H9 (cell line): Measurements from ENCODE around the gene CSRP3. TPM values are rescaled to one million over a fixed set of nuclear protein-coding genes. Genes with fewer than 3 reads are reported as not detected.

ENCODE experiments used
- DNase-seq: peaks from one replicate; pipeline ENCODE4 v3.0.0-alpha.2; 2017
- H2AFZ ChIP-seq: one replicate; pipeline ENCODE4 v1.6.1; 2013; ENCODE audit warnings: mild to moderate bottlenecking, low read length, control low read depth, moderate library complexity
- H2AK5ac ChIP-seq: 2 replicates; pipeline ENCODE4 v1.6.1; 2013; ENCODE audit warnings: low read length, control low read depth, mixed read lengths; ENCODE audit not compliant: insufficient read length
- H2BK120ac ChIP-seq: one replicate; pipeline ENCODE4 v1.6.1; 2013; ENCODE audit warnings: low read depth, mild to moderate bottlenecking, low read length, control low read depth, inconsistent platforms; ENCODE audit not compliant: poor library complexity, severe bottlenecking
- H2BK12ac ChIP-seq: 2 replicates; pipeline ENCODE4 v1.6.1; 2013; ENCODE audit warnings: low read length, control low read depth, mixed read lengths, low read depth; ENCODE audit not compliant: insufficient read length
- H2BK15ac ChIP-seq: 2 replicates; pipeline ENCODE4 v1.6.1; 2013; ENCODE audit warnings: low read depth, low read length, control low read depth
- H2BK20ac ChIP-seq: one replicate; pipeline ENCODE4 v1.6.1; 2013; ENCODE audit warnings: low read depth, mild to moderate bottlenecking, low read length, control low read depth, inconsistent platforms; ENCODE audit not compliant: poor library complexity, severe bottlenecking
- H2BK5ac ChIP-seq: 2 replicates; pipeline ENCODE4 v1.6.1; 2013; ENCODE audit warnings: low read length, control low read depth, mixed read lengths; ENCODE audit not compliant: insufficient read length
- H3K14ac ChIP-seq: 2 replicates; pipeline ENCODE4 v1.6.1; 2013; ENCODE audit warnings: low read length, control low read depth; ENCODE audit not compliant: insufficient read depth
- H3K18ac ChIP-seq: 2 replicates; pipeline ENCODE4 v1.6.1; 2013; ENCODE audit warnings: low read depth, mild to moderate bottlenecking, mixed read lengths, low read length, control low read depth; ENCODE audit not compliant: insufficient read length
- H3K23ac ChIP-seq: 2 replicates; pipeline ENCODE4 v1.6.1; 2013; ENCODE audit warnings: low read length, control low read depth, mixed read lengths, low read depth; ENCODE audit not compliant: insufficient read length
- H3K23me2 ChIP-seq: 2 replicates; pipeline ENCODE4 v1.6.1; 2013; ENCODE audit warnings: low read depth, mild to moderate bottlenecking, mixed read lengths, low read length, control low read depth; ENCODE audit not compliant: insufficient read length, poor library complexity, severe bottlenecking
- H3K27ac ChIP-seq: 2 replicates; pipeline ENCODE4 v1.5.1; 2013; ENCODE audit warnings: low read length, control low read depth, mixed read lengths, low read depth; ENCODE audit not compliant: insufficient read length
- H3K27me3 ChIP-seq: 2 replicates; pipeline ENCODE4 v1.6.1; 2013; ENCODE audit warnings: low read length, control low read depth, inconsistent platforms; ENCODE audit not compliant: insufficient read depth
- H3K4ac ChIP-seq: 2 replicates; pipeline ENCODE4 v1.6.1; 2013; ENCODE audit warnings: low read depth, mild to moderate bottlenecking, control low read depth, inconsistent platforms, low read length, moderate library complexity
- H3K4me1 ChIP-seq: 2 replicates; pipeline ENCODE4 v1.6.1; 2013; ENCODE audit warnings: low read length, control low read depth, inconsistent platforms; ENCODE audit not compliant: insufficient read depth
- H3K4me2 ChIP-seq: 2 replicates; pipeline ENCODE4 v1.6.1; 2013; ENCODE audit warnings: low read length, control low read depth, mixed read lengths; ENCODE audit not compliant: insufficient read length, insufficient read depth
- H3K56ac ChIP-seq: 2 replicates; pipeline ENCODE4 v1.6.1; 2013; ENCODE audit warnings: low read depth, mild to moderate bottlenecking, mixed read lengths, low read length, control low read depth; ENCODE audit not compliant: insufficient read length
- H3K79me1 ChIP-seq: 2 replicates; pipeline ENCODE4 v1.6.1; 2013; ENCODE audit warnings: low read depth, mild to moderate bottlenecking, moderate library complexity, low read length, control low read depth, inconsistent platforms; ENCODE audit not compliant: insufficient read depth, poor library complexity, severe bottlenecking
- H3K79me2 ChIP-seq: 2 replicates; pipeline ENCODE4 v1.6.1; 2013; ENCODE audit warnings: low read length, control low read depth, inconsistent platforms; ENCODE audit not compliant: insufficient read depth
- H3K9ac ChIP-seq: 2 replicates; pipeline ENCODE4 v1.6.1; 2013; ENCODE audit warnings: low read length, control low read depth, mixed read lengths; ENCODE audit not compliant: insufficient read length; ENCODE audit errors: extremely low read depth
- H3K9me3 ChIP-seq: one replicate; pipeline ENCODE4 v1.6.1; 2013; ENCODE audit warnings: low read depth, low read length, inconsistent platforms; ENCODE audit not compliant: control insufficient read depth
- H3T11ph ChIP-seq: one replicate; pipeline ENCODE4 v1.6.1; 2013; ENCODE audit warnings: mild to moderate bottlenecking, low read length, control low read depth, inconsistent platforms
- H4K20me1 ChIP-seq: one replicate; pipeline ENCODE4 v1.6.1; 2013; ENCODE audit not compliant: control insufficient read depth, insufficient read length, insufficient read depth
- H4K5ac ChIP-seq: 2 replicates; pipeline ENCODE4 v1.6.1; 2013; ENCODE audit warnings: low read depth, mild to moderate bottlenecking, mixed read lengths, low read length, control low read depth; ENCODE audit not compliant: insufficient read length
- H4K8ac ChIP-seq: replicated peaks from 2 replicates; pipeline ENCODE4 v1.6.1; 2013; ENCODE audit warnings: low read length, control low read depth, mixed read lengths, low read depth; ENCODE audit not compliant: insufficient read length
- H4K91ac ChIP-seq: 2 replicates; pipeline ENCODE4 v1.6.1; 2013; ENCODE audit warnings: low read depth, mild to moderate bottlenecking, moderate library complexity, mixed read lengths, low read length, control low read depth; ENCODE audit not compliant: insufficient read length
- H3K27ac Mint-ChIP-seq, 3 experiments: 2 replicates in 2 of 3; 3 replicates in 1 of 3; pipeline ENCODE4 v1.8.0; 2020 to 2021; ENCODE audit warnings: mixed read lengths in 3 of 3, mild to moderate bottlenecking in 1 of 3, moderate library complexity in 1 of 3
- H3K27me3 Mint-ChIP-seq: 2 replicates; pipeline ENCODE4 v1.8.0; 2021; ENCODE audit warnings: low read depth, mild to moderate bottlenecking, moderate library complexity, mixed read lengths
- H3K36me3 Mint-ChIP-seq, 3 experiments: 2 replicates in 2 of 3; 3 replicates in 1 of 3; pipeline ENCODE4 v1.8.0; 2020 to 2021; ENCODE audit warnings: low read depth in 3 of 3, mixed read lengths in 3 of 3; ENCODE audit not compliant: insufficient read depth in 1 of 3
- H3K4me1 Mint-ChIP-seq, 2 experiments: 2 replicates each; pipeline ENCODE4 v1.8.0; 2020; ENCODE audit warnings: mixed read lengths in 2 of 2
- H3K4me3 Mint-ChIP-seq, 2 experiments: 2 replicates in 1 of 2; 3 replicates in 1 of 2; pipeline ENCODE4 v1.8.0; 2020 to 2021; ENCODE audit warnings: mild to moderate bottlenecking in 2 of 2, mixed read lengths in 2 of 2, moderate library complexity in 1 of 2
- H3K9me3 Mint-ChIP-seq, 2 experiments: 2 replicates in 1 of 2; 3 replicates in 1 of 2; pipeline ENCODE4 v1.8.0; 2020; ENCODE audit warnings: mild to moderate bottlenecking in 2 of 2, mixed read lengths in 2 of 2, moderate library complexity in 1 of 2
- CTCF ChIP-seq: fragments of 200-600 bp; sonication (generic); conservative IDR thresholded peaks from 3 replicates; pipeline ENCODE4 v1.8.0; 2021; ENCODE audit warnings: antibody characterized with exemption, mild to moderate bottlenecking
- WGBS: extraction: QIAGEN DNeasy Blood & Tissue Kit; methylation state at CpG from one replicate; pipeline ENCODE4 v1.1.7; 2013; ENCODE audit warnings: missing lambda C conversion rate, low lambda C conversion rate, mixed read lengths; ENCODE audit not compliant: insufficient read length; ENCODE audit errors: extremely low coverage; 5-methylcytosine and 5-hydroxymethylcytosine counted together
- total RNA-seq: library from RNA; stranded (reverse); gene quantifications from 2 replicates; pipeline ENCODE4 v1.2.1, GENCODE V29; 2021

The CSRP3 gene
- total RNA-seq, 1 experiment from 2014 or later, result not detected

- Histone ChIP-seq H2AK5ac (no peak overlapping the region), H4K20me1 (no peaks in the 10 kb centered on the region), H2AFZ (no peak overlapping the region), H3K9me3 (no peaks in the 10 kb centered on the region), H3K18ac (peak overlapping the region; percentile 77), H3K27ac (no peak overlapping the region), H3K4ac (no peak overlapping the region), H4K8ac (no peak overlapping the region), H2BK12ac (no peak overlapping the region), H2BK5ac (no peak overlapping the region), H4K5ac (no peak overlapping the region), H3K27me3 (peaks cover 9% of the 10 kb centered on the region; the same call in 1 of the 2 replicates), H3K23me2 (peaks cover 16% of the 10 kb centered on the region), H3K4me2 (peak overlapping the region; percentile 86), H3K4me1 (no peaks in the 10 kb centered on the region), H2BK120ac (no peak overlapping the region), H3K23ac (no peak overlapping the region), H4K91ac (no peak overlapping the region), H3K14ac (peak overlapping the region; percentile 85), H3K9ac (peak overlapping the region; percentile 21), H3T11ph (no peak overlapping the region), H3K79me2 (no peaks in the 10 kb centered on the region), H3K79me1 (no peaks in the 10 kb centered on the region), H3K56ac (no peak overlapping the region), H2BK20ac (no peak overlapping the region), H2BK15ac (no peak overlapping the region)
- no peak for TF ChIP-seq CTCF
- Mint-ChIP-seq H3K27ac (peak overlapping the region in 1 of 3 experiments; percentile 72; a peak in 1 of 7 replicates), H3K4me3 (peak overlapping the region; percentile 82 to 94), H3K36me3 (peaks cover 0 to 17% (median 15%) of the 10 kb centered on the region in 3 experiments; a peak in 4 of 7 replicates), H3K27me3 (peaks cover 40% of the 10 kb centered on the region), H3K4me1 (peaks cover 10 to 14% of the 10 kb centered on the region in 2 experiments; a peak in 3 of 4 replicates), H3K9me3 (no peaks in the 10 kb centered on the region; a peak in 2 of 5 replicates)
- peak; percentile 71 for DNase-seq
- no CpG with 5 or more reads among the region's 92 CpGs for WGBS
Observed at GRCh38 chr11:19241260-19242178, 39.7 kb upstream of the CSRP3 start.
